Stomach (tissue), 4 donors: Measurements from ENCODE around the gene RIMS4.

ENCODE experiments used
- CTCF ChIP-seq, 7 experiments: fragments of 450-650 bp in 4 of 7; fragments of 200-600 bp in 3 of 7; sonication (generic) in 3 of 7; IDR thresholded peaks; one replicate each; pipeline ENCODE4 v1.5.1; 2016 to 2019; ENCODE audit warnings: antibody characterized with exemption in 7 of 7, control low read depth in 2 of 7, mild to moderate bottlenecking in 1 of 7
- POLR2AphosphoS5 ChIP-seq, 3 donors: sonication (generic); formaldehyde crosslinking; IDR thresholded peaks; one replicate each; pipeline ENCODE4 v1.6.1; 2016; ENCODE audit warnings: antibody characterized with exemption in 3 of 3

DNA sequence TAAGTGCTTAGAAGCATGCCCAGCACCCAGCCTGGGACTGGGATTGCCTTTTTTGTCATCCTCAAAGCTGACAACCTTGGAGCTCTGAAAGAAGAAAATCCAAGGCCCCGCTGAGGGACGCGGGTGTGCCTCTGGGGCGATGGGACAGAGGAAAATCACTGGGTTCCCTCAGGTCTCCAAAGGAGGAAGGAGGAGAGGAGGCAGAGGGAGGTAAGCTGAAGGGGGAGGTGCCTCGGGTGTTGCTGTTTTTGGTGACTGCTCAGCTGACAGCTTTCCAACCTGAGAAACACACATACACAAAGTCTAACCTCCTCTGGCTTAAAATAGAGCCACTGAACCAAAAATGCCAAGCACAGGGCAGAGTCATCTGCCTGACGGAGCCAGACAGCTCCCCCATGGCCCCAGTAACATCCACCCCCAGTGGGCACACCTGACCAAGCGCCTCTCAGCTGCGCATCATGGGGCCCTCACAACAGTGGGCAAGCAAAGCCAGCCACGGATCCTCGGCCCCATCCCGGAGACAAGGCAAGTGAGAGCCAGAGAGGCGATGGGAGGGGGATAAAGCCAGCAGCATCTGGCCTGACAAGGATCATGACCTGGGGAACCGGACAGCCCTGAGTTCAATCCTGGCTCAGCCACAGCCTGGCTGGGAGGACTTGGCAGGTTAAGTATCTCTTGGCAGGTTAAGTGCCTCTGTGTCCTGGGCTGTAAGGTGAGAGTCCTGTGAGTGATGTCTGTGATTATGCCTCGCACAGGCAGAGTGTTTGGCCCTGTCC, 67.9 kb downstream of the RIMS4 start:
- TF ChIP-seq CTCF (IDR thresholded peaks at IDR 0.05) (no peak), POLR2AphosphoS5 (IDR thresholded peaks at IDR 0.05) (no peak)
